NCI-H748 treated with DMSO at 0.1 percent for 48 hours (cell line): ENCODE results near the gene GDF10.

Experiments
- DNase-seq: peaks from one replicate; lab custom pipeline; 2025; lab: John Stamatoyannopoulos, UW

The GDF10 gene

GRCh38 chr10:47353351-47353750 is 53.4 kb downstream of the GDF10 start:
- DNase-seq: no peak

DNA sequence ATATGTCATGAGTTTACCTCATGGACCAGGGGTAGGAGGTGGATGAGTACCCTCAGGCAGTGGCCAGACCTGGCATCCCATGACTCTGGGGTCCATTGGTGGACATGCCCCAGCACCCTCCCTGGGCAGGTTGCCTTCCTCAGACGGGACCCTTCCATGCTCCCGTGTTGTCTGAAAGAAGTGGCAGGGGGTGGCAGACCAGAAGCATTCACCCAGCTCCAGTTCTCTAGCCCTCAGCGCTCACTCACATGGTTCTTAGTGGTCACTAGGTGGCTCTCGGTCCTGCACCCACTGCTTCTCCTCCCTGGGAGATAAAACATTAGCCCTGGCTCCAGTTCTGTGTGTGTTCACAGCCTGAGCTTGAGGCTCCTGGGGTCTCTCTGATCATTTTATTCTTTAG is 54.2 kb downstream of the GDF10 start:
- no peak for DNase-seq

- no peak for DNase-seq
Observed at GRCh38 chr10:47354900-47355299, 54.9 kb downstream of the GDF10 start.

DNA sequence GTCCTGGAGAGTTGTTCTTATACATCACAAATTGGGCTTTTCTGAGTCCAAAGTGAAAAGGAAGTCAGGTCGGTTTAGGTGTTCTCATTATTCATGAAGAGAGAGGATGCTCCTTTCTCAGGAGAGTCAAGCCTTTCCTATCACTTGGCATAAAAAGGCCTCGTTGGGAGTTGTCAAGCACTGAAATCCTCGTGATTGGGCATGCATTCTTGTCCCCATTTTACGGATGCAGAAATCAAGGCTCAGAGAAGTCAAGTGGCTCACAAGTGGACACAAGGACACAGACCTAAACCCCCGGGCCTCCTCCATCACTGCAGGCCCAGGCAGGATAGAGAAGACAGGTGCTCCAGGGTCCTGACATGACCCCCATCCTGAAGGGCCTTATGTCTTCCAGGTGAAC is 56.7 kb downstream of the GDF10 start:
- DNase-seq: no peak

GRCh38 chr10:47357131-47357582 is 57.2 kb downstream of the GDF10 start:
- no peak for DNase-seq

DNA sequence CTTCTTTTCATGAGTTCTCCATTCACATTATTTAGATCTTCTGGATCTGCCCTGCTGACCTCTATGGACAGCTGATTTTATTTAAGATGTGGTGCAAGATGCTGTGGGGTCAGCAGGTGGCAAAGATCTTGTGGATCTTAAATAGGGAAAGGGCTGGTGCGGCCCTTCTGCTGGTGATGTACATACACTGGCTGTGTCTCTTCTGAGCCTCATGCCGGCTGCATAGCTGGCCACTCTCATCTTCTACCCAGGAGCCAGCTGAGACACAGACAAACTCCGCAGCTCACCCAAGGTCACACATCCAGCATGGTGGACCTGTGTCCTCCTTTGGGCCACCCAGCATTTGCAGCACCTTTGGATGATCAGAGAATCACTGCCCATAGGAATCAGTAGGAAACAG is 57.9 kb downstream of the GDF10 start:
- DNase-seq: no peak

GRCh38 chr10:47358457-47358856 is 58.5 kb downstream of the GDF10 start:
- DNase-seq: no peak

DNA sequence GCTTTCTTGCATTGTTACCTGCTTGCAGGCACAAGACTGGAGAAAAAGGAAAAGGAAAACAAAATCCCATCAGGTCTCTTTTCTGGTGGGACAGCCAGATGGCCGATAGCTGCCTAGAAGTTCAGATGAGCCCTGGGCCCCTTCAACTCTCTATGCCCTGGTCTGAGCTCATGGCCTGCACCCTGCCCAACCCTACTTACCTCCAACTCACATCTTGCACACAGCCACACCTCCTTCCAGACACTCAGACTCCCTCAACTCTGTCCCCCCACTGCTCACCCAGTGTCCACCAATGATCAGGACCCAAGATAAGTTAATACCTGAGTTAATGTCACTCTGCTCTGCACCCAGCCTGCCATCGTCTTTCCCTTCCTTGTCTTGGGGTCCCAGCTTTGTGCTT is 59.1 kb downstream of the GDF10 start:
- DNase-seq: no peak

DNA sequence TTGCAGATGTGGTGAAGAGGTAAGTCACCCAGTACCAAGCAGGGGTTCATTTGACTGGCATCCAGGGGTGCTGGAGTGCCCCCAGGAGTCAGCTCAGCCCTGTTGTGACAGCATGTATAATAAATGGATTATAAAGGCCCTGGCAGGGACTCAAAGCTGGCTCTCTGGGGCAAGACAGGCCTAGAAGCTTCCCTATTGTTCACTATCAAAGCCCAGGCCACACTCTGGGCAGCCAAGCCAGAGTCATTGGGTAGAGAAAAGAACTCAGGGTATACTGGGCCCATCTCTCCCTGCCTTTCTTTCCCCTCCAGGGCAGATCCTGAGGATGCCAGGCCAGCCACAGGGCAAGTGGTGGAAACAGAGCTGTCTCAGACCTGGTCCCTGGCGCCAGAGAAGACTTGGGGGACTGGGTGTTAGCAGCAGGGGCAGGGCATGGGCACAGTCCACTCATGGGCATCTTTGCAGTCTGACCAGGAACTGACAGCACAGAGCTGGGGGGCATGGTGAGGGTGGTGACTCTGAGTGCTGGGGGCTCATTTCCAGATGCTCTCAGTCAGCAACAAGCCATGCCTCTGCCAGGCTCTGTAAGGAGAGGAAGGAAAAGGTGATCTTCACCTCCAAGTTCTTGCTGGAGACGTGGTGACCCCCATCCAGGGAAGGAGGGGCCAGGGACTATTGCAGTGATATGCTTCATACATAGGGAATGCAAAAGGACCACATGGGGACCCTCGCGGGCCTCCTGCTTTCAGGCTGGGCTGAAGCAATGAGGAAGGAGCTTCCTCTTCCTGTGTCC is 59.8 kb downstream of the GDF10 start:
- no peak for DNase-seq

GRCh38 chr10:47360419-47361040 is 60.5 kb downstream of the GDF10 start:
- no peak for DNase-seq

DNA sequence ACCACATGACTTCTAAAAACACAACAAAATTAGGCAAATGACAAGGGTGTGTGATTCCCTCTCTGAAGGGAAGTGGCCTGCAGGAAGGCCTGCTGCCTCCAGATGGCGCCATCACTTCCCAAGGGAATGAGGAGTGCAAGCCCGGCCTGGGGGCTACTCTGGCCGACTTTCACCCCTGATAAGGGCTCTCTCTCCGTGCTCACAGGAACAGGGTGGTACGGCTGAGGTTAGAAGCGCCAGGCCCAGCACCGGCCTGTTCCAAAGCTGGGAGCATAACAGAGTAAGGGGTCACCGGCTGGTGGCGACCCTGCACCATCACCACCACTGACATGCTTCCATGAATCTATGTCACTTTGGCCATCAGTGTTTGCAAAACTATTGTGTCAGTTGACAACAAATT is 61.3 kb downstream of the GDF10 start:
- DNase-seq: no peak

GRCh38 chr10:47362199-47362598 is 62.2 kb downstream of the GDF10 start:
- DNase-seq: no peak
